ENCODE results near the gene MACF1.
"Not testable (repeated sequence)": the region's sequence is repeated elsewhere in the genome, so short reads cannot be mapped to it uniquely, and the experiment has no call there.

Gene MACF1

DNA sequence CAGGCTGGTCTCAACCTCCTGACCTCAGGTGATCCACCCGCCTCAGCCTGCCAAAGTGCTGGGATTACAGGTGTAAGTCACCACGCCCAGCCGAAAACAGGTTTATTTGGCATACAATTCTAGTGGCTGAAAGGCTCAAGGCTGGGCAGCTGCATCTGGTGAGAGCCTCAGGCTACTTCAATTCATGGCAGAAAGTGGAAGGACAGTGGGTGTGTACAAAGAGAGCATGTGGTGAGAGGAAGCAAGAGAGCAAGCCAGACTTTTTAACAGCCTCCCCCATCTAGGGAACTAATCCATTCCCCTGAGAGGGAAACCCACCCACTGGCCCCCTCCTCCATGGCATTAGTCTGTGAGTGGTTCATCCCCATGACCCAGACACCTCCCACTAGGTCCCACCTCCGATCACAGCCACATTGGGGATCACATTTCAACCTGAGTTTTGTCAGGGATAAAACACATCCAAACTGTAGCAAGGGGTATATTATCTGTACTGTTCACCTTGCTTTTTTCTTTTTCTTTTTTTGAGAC, 296.4 kb downstream of the MACF1 start:
- DNase-seq (ENCODE audit: low read depth), result no peak
- H3K9ac ChIP-seq (ENCODE audit: low read length), result no peak overlapping the region
- no peaks in the 10 kb centered on the region for H3K9me3 ChIP-seq (ENCODE audit: control insufficient read depth, low read length)
- H3K4me3 ChIP-seq (ENCODE audit: low read length), result no peak overlapping the region
- no peaks in the 10 kb centered on the region for H3K36me3 ChIP-seq (ENCODE audit: control insufficient read depth, insufficient read depth, low read length, severe bottlenecking)
- peaks cover 13% of the 10 kb centered on the region for H3K4me1 ChIP-seq (ENCODE audit: control insufficient read depth, insufficient read depth, low read length)
- H3K27me3 ChIP-seq (replicated peaks; ENCODE audit: control insufficient read depth, insufficient read depth, low read length), result peaks cover 7% of the 10 kb centered on the region

DNA sequence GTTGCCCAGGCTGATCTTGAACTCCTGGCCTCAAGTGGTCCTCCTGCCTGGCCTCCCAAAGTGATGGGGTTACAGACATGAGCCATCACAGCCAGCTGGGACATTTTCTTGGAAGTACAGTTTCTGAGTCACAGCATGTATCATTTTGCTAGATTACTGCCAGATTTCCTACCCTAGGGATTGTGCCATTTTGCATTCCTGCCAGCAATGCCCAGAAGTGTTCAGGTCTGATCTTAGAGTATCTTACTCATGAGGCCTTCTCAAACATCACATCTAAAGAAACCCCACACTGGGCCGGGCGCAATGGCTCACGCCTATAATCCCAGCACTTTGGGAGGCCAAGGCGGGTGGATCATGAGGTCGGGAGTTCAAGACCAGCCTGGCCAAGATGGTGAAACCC, 297.2 kb downstream of the MACF1 start:
- peak; percentile 61 for DNase-seq (ENCODE audit: low read depth)
- Histone ChIP-seq H3K9me3 (ENCODE audit: control insufficient read depth, low read length) (no peaks in the 10 kb centered on the region), H3K4me3 (ENCODE audit: low read length) (no peak overlapping the region), H3K27me3 (replicated peaks; ENCODE audit: control insufficient read depth, insufficient read depth, low read length) (peaks cover 7% of the 10 kb centered on the region), H3K9ac (ENCODE audit: low read length) (no peak overlapping the region), H3K4me1 (ENCODE audit: control insufficient read depth, insufficient read depth, low read length) (peaks cover 13% of the 10 kb centered on the region), H3K36me3 (ENCODE audit: control insufficient read depth, insufficient read depth, low read length, severe bottlenecking) (no peaks in the 10 kb centered on the region)

DNA sequence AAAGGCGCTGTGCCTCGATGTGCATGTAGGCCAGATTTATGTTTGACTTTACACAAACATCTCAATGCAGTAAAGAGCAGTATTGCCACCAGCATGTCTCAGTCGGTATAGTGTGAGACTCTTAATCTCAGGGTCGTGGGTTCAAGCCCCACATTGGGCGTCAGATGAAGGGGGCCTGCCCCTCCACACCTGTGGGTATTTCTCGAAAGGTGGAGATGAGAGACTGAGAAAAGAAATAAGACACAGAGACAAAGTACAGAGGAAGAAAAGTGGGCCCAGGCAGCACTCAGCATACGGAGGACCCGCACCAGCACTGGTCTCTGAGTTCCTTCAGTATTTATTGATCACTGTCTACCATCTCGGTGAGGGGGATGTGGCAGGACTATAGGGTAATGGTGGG, 299.9 kb downstream of the MACF1 start:
- not testable (repeated sequence) for H3K27me3 ChIP-seq (replicated peaks; ENCODE audit: control insufficient read depth, insufficient read depth, low read length); H3K9ac ChIP-seq (ENCODE audit: low read length); H3K4me3 ChIP-seq (ENCODE audit: low read length); H3K36me3 ChIP-seq (ENCODE audit: control insufficient read depth, insufficient read depth, low read length, severe bottlenecking); DNase-seq (ENCODE audit: low read depth); H3K9me3 ChIP-seq (ENCODE audit: control insufficient read depth, low read length)
- H3K4me1 ChIP-seq (ENCODE audit: control insufficient read depth, insufficient read depth, low read length), result peaks cover 20% of the 10 kb centered on the region

DNA sequence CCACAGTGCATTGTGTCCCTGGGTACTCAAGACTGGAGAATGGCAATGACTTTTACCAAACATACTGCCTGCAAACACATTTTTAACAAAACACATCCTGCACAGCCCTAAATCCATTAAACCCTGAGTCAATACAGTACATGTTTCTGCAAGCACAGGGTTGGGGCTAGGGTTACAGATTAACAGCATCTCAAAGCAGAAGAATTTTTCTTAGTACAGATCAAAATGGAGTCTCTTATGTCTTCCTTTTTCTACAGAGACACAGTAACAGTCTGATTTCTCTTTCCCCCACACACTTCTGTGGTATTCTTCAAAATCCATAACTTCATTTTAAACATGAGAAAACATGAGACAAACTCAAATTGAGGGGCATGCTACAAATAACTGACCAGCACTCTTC, 300.8 kb downstream of the MACF1 start:
- H3K36me3 ChIP-seq (ENCODE audit: control insufficient read depth, insufficient read depth, low read length, severe bottlenecking), result no peaks in the 10 kb centered on the region
- H3K9me3 ChIP-seq (ENCODE audit: control insufficient read depth, low read length), result no peaks in the 10 kb centered on the region
- H3K9ac ChIP-seq (ENCODE audit: low read length), result no peak overlapping the region
- H3K4me3 ChIP-seq (ENCODE audit: low read length), result no peak overlapping the region
- DNase-seq (ENCODE audit: low read depth), result no peak
- H3K4me1 ChIP-seq (ENCODE audit: control insufficient read depth, insufficient read depth, low read length), result peaks cover 12% of the 10 kb centered on the region
- peaks cover 7% of the 10 kb centered on the region for H3K27me3 ChIP-seq (replicated peaks; ENCODE audit: control insufficient read depth, insufficient read depth, low read length)

DNA sequence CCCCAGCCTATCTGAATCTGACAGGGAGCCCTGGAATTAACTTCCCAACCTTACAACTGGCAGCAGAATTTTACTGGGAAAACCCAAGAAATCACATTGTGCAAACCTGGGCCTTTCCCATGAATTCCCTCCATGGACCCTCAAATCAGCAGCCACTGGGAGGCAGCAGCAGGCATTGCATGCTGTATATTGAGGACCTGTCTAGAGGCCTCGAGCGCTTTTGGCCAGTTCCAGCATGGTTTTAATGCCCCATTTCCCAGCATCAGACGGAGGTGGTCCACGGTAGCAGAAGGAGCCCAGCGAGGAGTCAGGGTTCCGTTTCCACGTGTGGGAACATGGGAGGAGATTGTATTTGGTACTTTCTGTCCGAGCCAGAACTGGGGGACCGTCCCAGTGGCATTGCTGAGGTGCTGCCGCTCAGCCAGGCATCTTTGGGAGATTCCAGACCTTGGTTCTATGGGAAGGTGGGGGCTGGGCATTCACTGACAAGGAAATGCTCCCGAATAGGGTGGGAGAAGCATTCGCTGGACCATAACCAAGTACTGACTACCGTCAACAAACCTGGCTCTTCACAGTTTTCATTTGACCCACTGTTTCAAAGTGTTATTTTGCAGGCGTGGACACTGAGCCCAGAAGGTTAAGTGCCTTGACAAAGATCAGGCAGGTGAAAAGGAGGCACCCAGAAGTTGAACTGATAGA, 302.9 kb downstream of the MACF1 start:
- H3K9ac ChIP-seq (ENCODE audit: low read length), result no peak overlapping the region
- no peak for DNase-seq (ENCODE audit: low read depth)

DNA sequence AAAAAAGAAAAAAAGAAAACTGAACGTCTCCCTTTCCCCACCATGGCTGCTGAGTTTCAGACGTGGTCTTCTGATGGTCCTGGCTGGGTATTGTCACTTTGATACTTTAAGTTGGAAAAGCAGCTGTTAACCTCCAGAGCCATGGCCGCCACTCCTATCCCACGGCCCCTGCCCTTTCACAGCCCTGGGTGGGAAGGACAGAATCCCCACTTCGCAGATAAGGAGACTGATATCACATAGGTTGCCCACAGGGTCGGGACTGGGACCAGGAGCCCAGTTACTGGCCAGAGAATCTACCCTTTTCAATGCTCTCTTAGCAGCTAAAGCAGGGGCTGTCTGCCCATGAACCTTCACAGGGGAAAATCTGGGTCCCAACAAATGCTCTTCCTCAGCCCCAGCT, 303.8 kb downstream of the MACF1 start:
- no peaks in the 10 kb centered on the region for H3K9me3 ChIP-seq (ENCODE audit: control insufficient read depth, low read length)
- H3K9ac ChIP-seq (ENCODE audit: low read length), result no peak overlapping the region
- no peak for DNase-seq (ENCODE audit: low read depth)
- no peaks in the 10 kb centered on the region for H3K36me3 ChIP-seq (ENCODE audit: control insufficient read depth, insufficient read depth, low read length, severe bottlenecking)
- no peak overlapping the region for H3K4me3 ChIP-seq (ENCODE audit: low read length)
- peaks cover 8% of the 10 kb centered on the region for H3K4me1 ChIP-seq (ENCODE audit: control insufficient read depth, insufficient read depth, low read length)
- peaks cover 7% of the 10 kb centered on the region for H3K27me3 ChIP-seq (replicated peaks; ENCODE audit: control insufficient read depth, insufficient read depth, low read length)

More for the DNA sequence above, 302.9 kb downstream of the MACF1 start:
- H3K4me3 ChIP-seq (ENCODE audit: low read length), result no peak overlapping the region
- H3K9me3 ChIP-seq (ENCODE audit: control insufficient read depth, low read length), result no peaks in the 10 kb centered on the region
- H3K4me1 ChIP-seq (ENCODE audit: control insufficient read depth, insufficient read depth, low read length), result peaks cover 8% of the 10 kb centered on the region
- peaks cover 7% of the 10 kb centered on the region for H3K27me3 ChIP-seq (replicated peaks; ENCODE audit: control insufficient read depth, insufficient read depth, low read length)
- H3K36me3 ChIP-seq (ENCODE audit: control insufficient read depth, insufficient read depth, low read length, severe bottlenecking), result no peaks in the 10 kb centered on the region

DNA sequence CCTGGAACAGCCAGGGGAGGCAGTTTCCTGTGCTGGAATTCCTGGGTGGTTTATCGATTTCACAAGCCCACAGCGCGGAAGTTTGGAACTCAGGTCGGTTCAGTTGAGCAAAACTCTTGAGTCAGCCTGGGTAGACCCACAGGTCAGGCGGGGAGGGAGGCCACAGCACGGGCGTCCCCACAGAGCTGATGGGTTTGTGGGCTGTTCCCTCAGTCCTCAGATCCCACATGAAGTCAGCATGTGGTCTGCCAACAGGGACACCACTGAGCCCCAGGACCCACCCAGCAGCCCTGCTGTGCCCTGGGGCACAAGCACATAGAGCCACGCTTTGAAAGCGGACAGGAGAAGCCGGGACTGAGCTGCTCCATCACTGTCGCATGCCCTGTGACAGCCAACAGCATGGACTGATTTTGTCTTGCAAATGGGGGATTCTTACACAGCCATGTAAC, 304.4 kb downstream of the MACF1 start:
- H3K36me3 ChIP-seq (ENCODE audit: control insufficient read depth, insufficient read depth, low read length, severe bottlenecking), result no peaks in the 10 kb centered on the region
- H3K9me3 ChIP-seq (ENCODE audit: control insufficient read depth, low read length), result no peaks in the 10 kb centered on the region
- no peak overlapping the region for H3K9ac ChIP-seq (ENCODE audit: low read length)
- DNase-seq (ENCODE audit: low read depth), result no peak
- no peak overlapping the region for H3K4me3 ChIP-seq (ENCODE audit: low read length)
- H3K4me1 ChIP-seq (ENCODE audit: control insufficient read depth, insufficient read depth, low read length), result peaks cover 8% of the 10 kb centered on the region
- peaks cover 7% of the 10 kb centered on the region for H3K27me3 ChIP-seq (replicated peaks; ENCODE audit: control insufficient read depth, insufficient read depth, low read length)

DNA sequence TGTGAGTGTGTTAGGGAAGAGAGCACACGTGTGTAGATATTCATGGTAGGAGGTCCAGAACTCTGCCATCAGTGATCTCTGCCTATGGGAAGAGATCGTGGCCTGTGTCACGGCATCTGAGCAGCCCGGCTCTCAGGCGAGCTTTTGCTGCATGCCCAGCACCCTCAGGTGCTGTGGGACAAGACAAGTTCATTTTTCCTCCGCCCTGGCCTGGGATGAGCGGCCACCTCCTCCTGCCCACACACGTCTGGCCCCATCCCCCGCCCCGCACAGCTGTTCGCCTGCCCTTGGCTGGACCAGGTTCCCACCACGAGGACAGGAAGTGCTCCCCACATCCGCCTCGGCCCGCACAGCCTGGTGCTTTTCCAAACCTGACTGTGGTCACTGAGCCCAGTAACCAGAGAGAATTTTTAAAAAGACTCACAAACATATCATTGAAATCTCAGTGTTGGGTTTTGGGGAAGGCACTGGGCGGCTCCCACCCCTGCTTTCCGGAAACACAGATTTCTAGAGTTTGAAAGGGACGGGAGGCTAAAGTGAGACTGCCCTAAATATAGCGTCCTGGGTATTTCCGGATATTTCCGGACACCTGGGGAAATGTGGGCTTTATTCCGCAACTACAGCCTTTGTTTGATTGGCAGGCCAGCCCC, 305.0 kb downstream of the MACF1 start:
- Histone ChIP-seq H3K9me3 (ENCODE audit: control insufficient read depth, low read length) (no peaks in the 10 kb centered on the region), H3K36me3 (ENCODE audit: control insufficient read depth, insufficient read depth, low read length, severe bottlenecking) (no peaks in the 10 kb centered on the region), H3K4me3 (ENCODE audit: low read length) (no peak overlapping the region), H3K27me3 (replicated peaks; ENCODE audit: control insufficient read depth, insufficient read depth, low read length) (peaks cover 7% of the 10 kb centered on the region), H3K9ac (ENCODE audit: low read length) (no peak overlapping the region), H3K4me1 (ENCODE audit: control insufficient read depth, insufficient read depth, low read length) (peaks cover 8% of the 10 kb centered on the region)
- no peak for DNase-seq (ENCODE audit: low read depth)

DNA sequence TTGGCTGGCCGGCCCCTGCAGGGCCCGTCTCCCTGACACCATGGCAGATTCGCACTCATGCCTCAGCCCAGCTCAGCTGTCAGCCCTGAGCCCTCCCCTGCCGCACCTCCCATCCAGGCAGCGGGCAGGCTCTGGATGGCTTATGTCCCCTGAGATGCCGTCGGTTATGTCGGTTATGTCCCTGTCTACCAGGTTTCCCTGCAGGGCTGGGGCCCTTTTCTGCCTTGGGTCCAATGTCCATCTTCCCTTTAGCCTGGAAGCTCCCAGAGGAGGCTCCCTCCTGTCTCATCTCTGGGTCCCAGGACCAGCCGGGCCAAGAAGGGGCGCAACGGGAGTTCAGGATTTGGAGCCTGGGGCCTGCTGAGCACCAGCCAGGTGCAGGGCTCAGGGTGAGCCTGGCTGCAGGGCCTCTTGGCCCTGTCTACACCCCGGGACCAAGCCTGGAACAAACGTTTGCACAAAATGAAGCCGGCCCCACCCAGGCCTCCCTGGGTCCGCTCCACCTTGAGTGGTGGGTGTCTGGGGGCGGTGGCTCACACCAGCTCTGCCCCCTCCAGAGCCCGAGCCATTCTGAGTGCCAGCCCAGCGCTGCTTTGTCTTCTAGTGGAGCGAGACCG, 306.2 kb downstream of the MACF1 start:
- not testable (repeated sequence) for H3K9me3 ChIP-seq (ENCODE audit: control insufficient read depth, low read length); H3K4me3 ChIP-seq (ENCODE audit: low read length); DNase-seq (ENCODE audit: low read depth); H3K36me3 ChIP-seq (ENCODE audit: control insufficient read depth, insufficient read depth, low read length, severe bottlenecking); H3K4me1 ChIP-seq (ENCODE audit: control insufficient read depth, insufficient read depth, low read length); H3K9ac ChIP-seq (ENCODE audit: low read length); H3K27me3 ChIP-seq (replicated peaks; ENCODE audit: control insufficient read depth, insufficient read depth, low read length)

DNA sequence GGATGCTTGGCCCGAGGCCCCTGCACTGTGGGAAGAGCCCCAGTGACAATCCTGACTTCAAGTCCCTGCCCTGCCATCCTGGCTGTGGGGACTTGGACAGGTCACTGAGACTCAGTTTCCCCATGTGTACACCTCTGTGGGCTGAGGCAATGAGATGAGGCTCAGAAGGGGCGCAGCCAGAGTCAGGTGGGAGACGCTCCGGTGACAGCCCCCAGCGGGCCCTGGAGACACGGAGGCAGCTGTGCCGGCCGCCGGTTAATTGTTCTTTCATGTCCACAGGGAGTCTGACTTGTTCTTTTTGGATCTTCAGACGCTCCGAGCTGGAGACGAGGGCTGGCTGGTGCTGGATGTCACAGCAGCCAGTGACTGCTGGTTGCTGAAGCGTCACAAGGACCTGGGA, 307.0 kb downstream of the MACF1 start:
- H3K9me3 ChIP-seq (ENCODE audit: control insufficient read depth, low read length); H3K9ac ChIP-seq (ENCODE audit: low read length); H3K4me3 ChIP-seq (ENCODE audit: low read length); DNase-seq (ENCODE audit: low read depth); H3K27me3 ChIP-seq (replicated peaks; ENCODE audit: control insufficient read depth, insufficient read depth, low read length); H3K36me3 ChIP-seq (ENCODE audit: control insufficient read depth, insufficient read depth, low read length, severe bottlenecking); H3K4me1 ChIP-seq (ENCODE audit: control insufficient read depth, insufficient read depth, low read length): not testable (repeated sequence)

DNA sequence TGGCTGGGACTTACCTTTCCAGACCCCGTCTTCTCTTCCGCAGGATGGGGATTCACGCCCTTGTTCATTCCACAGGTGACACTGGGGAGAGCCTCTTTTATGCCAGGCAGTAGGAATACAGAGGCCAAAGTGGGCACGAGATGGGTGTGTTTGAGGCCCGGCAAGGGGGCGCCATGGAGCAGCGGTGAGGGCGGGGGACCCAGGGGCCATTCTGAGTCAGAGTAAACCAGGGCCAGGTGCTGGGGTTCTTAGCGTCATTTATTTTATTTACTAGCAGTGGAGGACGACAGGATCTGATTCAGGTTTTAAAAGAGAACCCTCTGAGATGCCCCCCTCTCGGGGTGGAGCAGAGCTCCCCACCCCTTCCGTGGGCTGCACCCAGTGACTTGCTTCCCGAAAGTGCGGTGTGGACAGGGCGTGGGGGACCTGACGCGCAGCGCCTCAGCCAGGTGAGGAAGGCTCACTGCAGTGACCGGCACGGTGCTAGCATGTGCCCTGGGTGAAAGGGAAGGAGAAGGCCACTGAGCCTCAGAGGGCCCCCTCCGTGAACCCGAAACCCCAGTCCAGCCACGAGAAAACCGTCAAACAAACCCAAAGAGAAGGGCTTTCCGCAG, 307.8 kb downstream of the MACF1 start:
- not testable (repeated sequence) for DNase-seq (ENCODE audit: low read depth); H3K9me3 ChIP-seq (ENCODE audit: control insufficient read depth, low read length); H3K4me1 ChIP-seq (ENCODE audit: control insufficient read depth, insufficient read depth, low read length); H3K27me3 ChIP-seq (replicated peaks; ENCODE audit: control insufficient read depth, insufficient read depth, low read length); H3K4me3 ChIP-seq (ENCODE audit: low read length); H3K36me3 ChIP-seq (ENCODE audit: control insufficient read depth, insufficient read depth, low read length, severe bottlenecking); H3K9ac ChIP-seq (ENCODE audit: low read length)
